Stimulated activated CD8-positive, alpha-beta memory T cell treated with anti-CD3 and anti-CD28 coated beads, Interleukin-2, amount 100 ng/mL, for 48 hours (primary cell): Measurements from ENCODE around the gene SLC17A8.
A peak's percentile ranks its signal among the peaks of the same experiment; 100 is the strongest.

ENCODE experiments used
- DNase-seq, 2 donors: peaks; one replicate each; pipeline ENCODE4 v3.0.0-alpha.2; 2020; ENCODE audit warnings: low read depth in 2 of 2

SLC17A8 gene

GRCh38 chr12:100371146-100371545 lies 14.3 kb downstream of the SLC17A8 start:
- DNase-seq, result no peak

- no peak for DNase-seq
These were observed 16.2 kb downstream of the SLC17A8 start for GRCh38 chr12:100372853-100373640.

- no peak for DNase-seq
These were observed 18.3 kb downstream of the SLC17A8 start for GRCh38 chr12:100375038-100375735.

- DNase-seq, result no peak
These were observed 19.3 kb downstream of the SLC17A8 start for GRCh38 chr12:100376161-100376560.

GRCh38 chr12:100381379-100381778 lies 24.5 kb downstream of the SLC17A8 start:
- no peak for DNase-seq

- no peak for DNase-seq
These were observed 25.5 kb downstream of the SLC17A8 start for GRCh38 chr12:100382338-100382737.

- no peak for DNase-seq
These were observed 27.0 kb downstream of the SLC17A8 start for GRCh38 chr12:100383586-100384558.

GRCh38 chr12:100384559-100384935 lies 27.7 kb downstream of the SLC17A8 start:
- DNase-seq, result no peak

GRCh38 chr12:100388382-100388781 lies 31.5 kb downstream of the SLC17A8 start:
- DNase-seq, result no peak

GRCh38 chr12:100391856-100392255 lies 35.0 kb downstream of the SLC17A8 start:
- no peak for DNase-seq

GRCh38 chr12:100393200-100393599 lies 36.3 kb downstream of the SLC17A8 start:
- no peak for DNase-seq

GRCh38 chr12:100395811-100396210 lies 38.9 kb downstream of the SLC17A8 start:
- DNase-seq, result no peak

- DNase-seq, result no peak
These were observed 41.4 kb downstream of the SLC17A8 start for GRCh38 chr12:100398307-100398706.

GRCh38 chr12:100399095-100399494 lies 42.2 kb downstream of the SLC17A8 start:
- DNase-seq, result no peak

GRCh38 chr12:100401660-100402059 lies 44.8 kb downstream of the SLC17A8 start:
- DNase-seq, result no peak

- no peak for DNase-seq
These were observed 45.9 kb downstream of the SLC17A8 start for GRCh38 chr12:100402763-100403162.

GRCh38 chr12:100403446-100403845 lies 46.6 kb downstream of the SLC17A8 start:
- DNase-seq, result no peak

- DNase-seq, result peak; percentile 2 to 11
These were observed 48.0 kb downstream of the SLC17A8 start for GRCh38 chr12:100404769-100405407.

- DNase-seq, result no peak
These were observed 56.1 kb downstream of the SLC17A8 start for GRCh38 chr12:100413001-100413400.

- no peak for DNase-seq
These were observed 57.9 kb downstream of the SLC17A8 start for GRCh38 chr12:100414739-100415138.

- DNase-seq, result no peak
These were observed 65.8 kb downstream of the SLC17A8 start for GRCh38 chr12:100422646-100423045.

GRCh38 chr12:100426145-100426544 lies 69.3 kb downstream of the SLC17A8 start:
- no peak for DNase-seq
